Measurements from ENCODE around the gene CRACDL.

GRCh38 chr2:98940102-98940501 lies 4.1 kb upstream of the CRACDL start:
- TF ChIP-seq CTCF (IDR thresholded peaks at IDR 0.05; ENCODE audit: insufficient read depth, low read length, poor library complexity, severe bottlenecking) (no peak), EZH2phosphoT487 (conservative IDR thresholded peaks at IDR 0.05; ENCODE audit: low read length) (no peak)
